Measurements from ENCODE around the gene OR6M1.

DNA sequence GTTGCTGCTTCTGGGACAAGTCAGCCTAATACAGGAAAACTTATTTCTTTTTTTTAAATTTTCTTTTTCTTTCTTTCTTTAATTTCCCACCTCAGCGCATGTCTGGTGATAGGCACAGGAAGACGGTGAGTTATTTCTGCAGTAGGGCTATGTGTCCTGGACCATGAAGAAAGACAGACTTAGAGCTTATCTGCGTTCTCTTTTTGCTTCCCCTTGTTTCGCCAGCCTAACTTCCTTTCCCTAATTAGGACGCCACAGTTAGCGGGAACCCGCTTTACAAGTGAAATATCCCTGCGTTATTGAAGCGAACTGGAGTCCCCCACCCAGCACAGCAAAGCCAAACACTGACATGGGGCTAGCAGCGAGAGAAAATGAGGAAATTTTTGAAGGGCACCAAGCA lies 8.6 kb downstream of the OR6M1 start:
- TF ChIP-seq POLR2A (IDR thresholded peaks at IDR 0.05) = no peak
- TF ChIP-seq, protein P1, sequence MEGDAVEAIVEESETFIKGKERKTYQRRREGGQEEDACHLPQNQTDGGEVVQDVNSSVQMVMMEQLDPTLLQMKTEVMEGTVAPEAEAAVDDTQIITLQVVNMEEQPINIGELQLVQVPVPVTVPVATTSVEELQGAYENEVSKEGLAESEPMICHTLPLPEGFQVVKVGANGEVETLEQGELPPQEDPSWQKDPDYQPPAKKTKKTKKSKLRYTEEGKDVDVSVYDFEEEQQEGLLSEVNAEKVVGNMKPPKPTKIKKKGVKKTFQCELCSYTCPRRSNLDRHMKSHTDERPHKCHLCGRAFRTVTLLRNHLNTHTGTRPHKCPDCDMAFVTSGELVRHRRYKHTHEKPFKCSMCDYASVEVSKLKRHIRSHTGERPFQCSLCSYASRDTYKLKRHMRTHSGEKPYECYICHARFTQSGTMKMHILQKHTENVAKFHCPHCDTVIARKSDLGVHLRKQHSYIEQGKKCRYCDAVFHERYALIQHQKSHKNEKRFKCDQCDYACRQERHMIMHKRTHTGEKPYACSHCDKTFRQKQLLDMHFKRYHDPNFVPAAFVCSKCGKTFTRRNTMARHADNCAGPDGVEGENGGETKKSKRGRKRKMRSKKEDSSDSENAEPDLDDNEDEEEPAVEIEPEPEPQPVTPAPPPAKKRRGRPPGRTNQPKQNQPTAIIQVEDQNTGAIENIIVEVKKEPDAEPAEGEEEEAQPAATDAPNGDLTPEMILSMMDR (IDR thresholded peaks at IDR 0.05) = no peak

Data from thyroid gland (tissue), 4 donors.